ENCODE measurements around the gene ATXN7L1.
A peak's percentile ranks its signal among the peaks of the same experiment; 100 is the strongest.

The ATXN7L1 gene

DNA sequence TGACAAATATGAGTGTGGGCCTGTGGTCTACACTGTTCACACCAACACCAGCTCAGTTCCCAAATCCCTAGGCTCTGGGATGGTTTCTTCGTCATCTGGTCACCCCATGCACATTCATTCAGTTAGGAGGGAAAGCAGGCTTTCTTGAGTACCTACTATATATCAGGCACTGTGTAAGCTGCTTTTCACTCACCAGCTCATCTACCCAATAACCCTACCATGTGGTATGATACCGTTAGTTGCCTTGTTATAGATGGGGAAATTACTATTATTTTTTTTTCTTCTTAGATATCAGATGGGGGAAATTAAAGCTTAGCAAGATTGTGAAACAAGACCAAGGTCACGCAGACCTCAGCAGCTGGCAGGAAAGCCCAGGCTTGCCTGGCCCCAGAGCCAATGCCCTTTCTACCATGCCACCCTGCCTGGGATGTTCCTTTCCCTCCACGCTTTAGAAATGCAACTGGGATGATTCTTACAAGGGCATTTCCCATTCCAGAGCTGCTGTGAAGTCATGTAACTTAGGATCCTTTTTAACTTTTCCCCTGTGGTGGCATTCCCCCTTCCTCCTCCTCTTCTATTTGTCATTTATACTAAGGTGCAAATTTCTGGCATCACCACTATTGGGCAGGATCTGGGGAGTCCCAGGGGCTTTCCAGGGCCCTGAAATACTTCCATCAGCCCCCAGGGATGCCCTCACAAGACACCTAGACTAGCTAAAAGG, 202.0 kb downstream of the ATXN7L1 start:
- no peak for DNase-seq

GRCh38 chr7:105673367-105674084, 202.9 kb downstream of the ATXN7L1 start:
- peak in 1 of 14 donors; percentile 30 for DNase-seq

DNA sequence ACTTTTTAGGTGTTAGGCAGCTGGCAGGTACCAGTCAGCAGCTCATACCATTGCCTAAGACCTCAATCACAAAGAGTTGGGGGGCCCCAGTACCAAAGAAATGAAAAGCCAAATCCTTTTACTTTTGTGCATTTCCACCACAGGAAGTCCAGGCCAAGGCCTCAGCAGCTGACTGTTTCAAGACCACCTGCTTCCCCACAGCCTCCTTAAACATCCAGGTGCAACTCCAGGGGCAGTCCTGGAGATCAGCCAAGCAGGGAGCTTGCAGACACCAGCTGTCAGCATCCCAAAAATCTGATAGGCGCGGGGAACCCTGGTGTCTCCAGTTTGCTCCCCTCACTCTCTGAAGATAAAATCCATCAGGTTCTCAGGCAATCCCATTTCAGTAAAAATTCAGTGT, 203.6 kb downstream of the ATXN7L1 start:
- DNase-seq, result no peak

DNA sequence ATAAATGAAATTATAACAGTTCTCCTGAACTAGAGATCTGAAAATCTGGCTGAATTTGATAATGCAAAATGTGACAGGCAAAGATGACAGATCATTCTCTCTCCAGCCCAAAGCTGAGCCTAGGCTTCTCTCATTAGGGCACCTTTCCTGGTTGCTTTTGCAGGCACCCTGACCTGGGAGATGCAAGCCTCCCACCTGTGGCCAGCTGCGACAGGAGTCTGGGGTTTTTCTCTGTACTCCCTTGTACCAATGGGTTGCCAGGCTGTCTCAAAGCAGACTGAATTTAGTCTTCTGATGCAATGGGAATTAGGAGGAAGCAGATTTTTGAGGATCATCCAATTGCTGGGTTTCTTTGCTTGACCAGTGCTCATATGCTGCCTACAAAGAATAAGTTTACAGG, 210.1 kb downstream of the ATXN7L1 start:
- DNase-seq, result no peak

GRCh38 chr7:105665684-105666083, 210.7 kb downstream of the ATXN7L1 start:
- DNase-seq, result no peak

GRCh38 chr7:105664816-105665525, 211.4 kb downstream of the ATXN7L1 start:
- DNase-seq, result no peak

- DNase-seq, result no peak
Observed at GRCh38 chr7:105662998-105663397, 213.4 kb downstream of the ATXN7L1 start.

GRCh38 chr7:105661625-105662024, 214.8 kb downstream of the ATXN7L1 start:
- no peak for DNase-seq

- DNase-seq, result peak in 3 of 14 donors; percentile 9 to 40 (median 9)
Observed at GRCh38 chr7:105656922-105657521, 219.4 kb downstream of the ATXN7L1 start.

GRCh38 chr7:105655500-105656380, 220.7 kb downstream of the ATXN7L1 start:
- DNase-seq, result peak in 1 of 14 donors; percentile 29

DNA sequence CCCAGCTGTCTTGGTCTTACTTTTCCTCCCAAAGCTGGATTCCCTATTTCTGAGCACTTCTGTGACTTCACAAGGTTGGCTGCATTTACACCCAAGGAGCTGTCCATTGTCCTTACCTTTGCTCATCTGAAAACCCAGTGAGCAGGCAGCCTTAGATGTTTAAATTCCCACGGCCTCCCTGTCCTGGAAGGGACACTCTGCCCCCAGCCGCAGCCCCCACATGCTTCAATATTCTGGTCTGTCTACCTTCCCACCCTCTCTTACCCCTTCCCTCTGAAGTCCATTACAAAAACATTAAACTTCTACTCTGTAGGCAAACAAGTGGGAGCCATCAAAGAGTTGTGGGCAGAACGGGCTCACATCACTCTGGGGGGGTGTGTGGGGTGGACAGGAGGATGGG, 221.3 kb downstream of the ATXN7L1 start:
- no peak for DNase-seq

- DNase-seq, result no peak
Observed at GRCh38 chr7:105654095-105654686, 222.2 kb downstream of the ATXN7L1 start.

DNA sequence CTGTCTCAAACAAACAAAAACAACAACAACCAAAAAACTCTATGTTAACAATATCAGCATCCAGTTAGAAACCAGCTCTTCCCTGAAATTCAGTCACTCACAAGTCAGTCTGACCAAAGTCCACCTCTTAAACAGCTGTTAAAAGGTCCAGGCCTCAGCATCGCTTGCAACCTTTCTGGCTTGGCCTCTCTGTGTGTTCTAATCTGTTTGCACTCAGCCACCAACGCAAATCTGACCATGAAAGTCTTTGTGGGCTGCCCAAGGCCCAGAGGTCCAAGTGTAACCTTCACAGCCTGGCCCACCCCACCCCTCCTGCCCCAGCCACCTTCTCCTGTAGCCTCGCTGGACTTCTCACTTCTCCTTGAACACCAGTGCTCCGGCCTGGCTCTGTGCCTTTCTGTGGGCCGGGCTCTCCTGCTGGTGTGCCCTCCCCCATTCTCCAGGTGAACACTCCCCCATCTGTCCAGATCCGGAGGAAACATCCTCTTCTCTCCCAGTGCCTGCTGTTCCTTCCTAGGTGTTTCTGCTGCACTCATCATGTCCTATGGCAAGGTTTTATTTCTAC, 222.9 kb downstream of the ATXN7L1 start:
- peak in 1 of 14 donors; percentile 21 for DNase-seq

- peak in 11 of 14 donors; percentile 19 to 77 (median 44) for DNase-seq
Observed at GRCh38 chr7:105652359-105652993, 223.9 kb downstream of the ATXN7L1 start.

DNA sequence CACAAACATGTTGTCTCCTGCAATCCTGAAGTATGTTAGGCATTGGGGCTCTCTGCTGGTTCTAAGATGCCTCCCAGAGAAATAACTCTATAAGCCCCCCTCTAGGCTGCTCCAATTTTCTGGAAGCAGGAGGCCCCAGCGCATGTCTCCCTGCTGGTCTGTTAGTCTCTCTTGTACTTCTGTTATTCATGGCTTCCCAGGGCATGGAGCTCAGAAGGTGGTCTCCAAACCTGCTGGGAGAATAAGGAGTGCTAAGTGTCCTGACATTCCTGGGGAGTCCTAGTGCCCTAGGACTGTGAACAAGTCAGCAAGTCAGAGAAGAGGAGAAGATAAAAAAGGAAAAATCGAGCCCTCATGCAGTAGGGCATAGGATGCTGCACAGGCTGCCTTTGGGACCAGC, 224.6 kb downstream of the ATXN7L1 start:
- no peak for DNase-seq

GRCh38 chr7:105650382-105650970, 225.9 kb downstream of the ATXN7L1 start:
- no peak for DNase-seq

DNA sequence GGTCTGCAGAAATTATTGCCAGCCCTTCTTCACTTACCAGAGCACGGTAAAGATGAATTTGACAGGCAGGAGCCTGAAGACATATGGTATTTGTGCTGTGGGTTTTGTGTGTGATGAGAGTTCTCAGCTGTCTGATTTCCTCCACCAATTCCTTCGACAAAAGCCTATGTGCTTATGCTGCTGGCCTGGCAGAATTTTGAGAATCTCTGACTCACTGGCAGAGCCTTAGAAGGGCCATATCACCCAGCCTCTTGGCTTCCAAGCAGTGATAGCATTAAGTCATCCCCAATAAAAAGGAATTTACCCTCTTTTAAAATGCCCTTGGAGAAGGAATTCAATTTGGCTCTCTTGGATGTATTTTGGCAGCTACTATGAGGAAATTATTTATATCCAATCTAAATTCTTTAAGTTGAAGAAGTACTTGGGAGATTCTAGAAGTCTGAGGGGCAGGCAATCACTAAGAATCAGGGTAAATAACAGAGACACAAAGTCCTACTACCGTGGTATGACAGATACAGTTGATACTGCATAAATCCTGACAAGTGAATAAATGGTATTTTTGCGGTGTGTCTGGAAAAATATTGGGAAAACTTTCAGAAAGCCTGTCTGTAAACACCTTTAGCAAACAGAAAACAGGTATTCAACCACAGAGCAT, 226.5 kb downstream of the ATXN7L1 start:
- DNase-seq, result peak in 1 of 14 donors; percentile 40

DNA sequence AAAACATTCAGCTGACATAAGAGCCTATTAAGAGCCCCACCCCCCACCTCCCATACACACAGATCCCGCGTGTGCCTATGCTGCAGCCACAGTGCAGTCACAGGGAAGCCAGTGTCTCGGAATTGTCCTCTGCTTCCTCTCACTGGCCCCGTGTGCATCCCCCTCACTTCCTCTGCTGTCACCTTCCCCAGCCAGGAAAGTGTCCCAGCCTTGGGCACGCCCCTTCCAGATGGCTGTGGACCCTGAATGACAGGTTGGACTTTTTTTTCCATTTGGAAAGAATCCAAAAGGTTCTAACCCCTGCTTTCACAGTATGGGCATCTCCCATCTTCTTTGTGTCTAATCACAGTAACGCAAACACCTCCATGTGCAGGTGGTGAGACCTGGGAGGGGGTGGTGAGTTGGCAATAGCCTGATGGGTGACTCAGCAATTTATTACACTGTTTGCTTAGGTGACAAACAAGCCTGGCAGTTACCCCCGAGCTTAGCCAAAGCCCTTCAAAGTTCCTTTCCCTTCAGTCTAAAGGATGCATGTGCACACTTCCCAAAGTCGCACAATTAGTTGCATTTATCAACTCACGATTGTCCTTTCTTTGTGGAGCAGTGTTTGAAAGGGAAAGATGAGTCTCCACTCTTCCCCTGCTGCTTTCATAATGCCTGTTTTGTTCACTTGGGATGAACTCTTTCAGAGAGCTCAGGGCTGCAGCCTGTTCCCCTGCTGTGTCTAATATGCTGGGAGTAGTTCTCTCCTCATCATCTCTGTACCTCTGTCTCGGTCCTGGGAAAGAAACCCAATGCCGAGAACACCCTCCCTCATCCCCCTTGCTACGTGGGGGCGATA, 227.6 kb downstream of the ATXN7L1 start:
- DNase-seq, result peak in 3 of 14 donors; percentile 11 to 59 (median 24)

DNA sequence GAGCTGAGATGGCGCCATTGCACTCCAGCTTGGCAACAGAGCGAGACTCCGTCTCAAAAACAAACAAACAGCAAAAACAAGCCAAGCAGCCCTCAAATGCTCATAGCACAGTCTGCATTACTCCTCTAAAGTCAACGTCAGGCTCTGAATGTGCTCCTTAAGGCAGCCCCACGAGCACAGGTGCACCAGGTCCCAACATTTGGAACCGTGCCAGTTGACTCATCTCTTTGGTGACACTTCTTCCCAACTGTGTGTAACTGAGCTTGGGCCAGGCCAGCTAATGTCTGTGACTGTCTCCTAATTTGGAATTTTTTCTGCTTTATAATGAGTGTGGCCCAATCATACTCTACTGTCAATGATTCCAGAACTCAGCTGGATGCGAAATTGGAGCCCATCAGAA, 228.8 kb downstream of the ATXN7L1 start:
- DNase-seq, result no peak

All from C1 segment of cervical spinal cord (tissue), 14 donors.